HG03097 (cell line): ENCODE data around the gene RHOT1.
"Not testable (repeated sequence)": the region's sequence is repeated elsewhere in the genome, so short reads cannot be mapped to it uniquely, and the experiment has no call there.

Source experiments
- ATAC-seq: cut with Tn5 transposase; IDR thresholded peaks from one replicate; pipeline ENCODE4 v1.9.1; 2021; ENCODE audit not compliant: unreplicated experiment, low FRiP score

Gene RHOT1

GRCh38 chr17:32222621-32223020, 80.3 kb downstream of the RHOT1 start:
- ATAC-seq, result no peak

GRCh38 chr17:32223703-32224102, 81.4 kb downstream of the RHOT1 start:
- no peak for ATAC-seq

GRCh38 chr17:32226886-32227285, 84.6 kb downstream of the RHOT1 start:
- no peak for ATAC-seq

GRCh38 chr17:32227910-32228309, 85.6 kb downstream of the RHOT1 start:
- no peak for ATAC-seq

GRCh38 chr17:32235588-32235987, 93.3 kb downstream of the RHOT1 start:
- no peak for ATAC-seq

- no peak for ATAC-seq
Observed at GRCh38 chr17:32239456-32239855, 97.2 kb downstream of the RHOT1 start.

- no peak for ATAC-seq
Observed at GRCh38 chr17:32240750-32241149, 98.4 kb downstream of the RHOT1 start.

- no peak for ATAC-seq
Observed at GRCh38 chr17:32241640-32242039, 99.3 kb downstream of the RHOT1 start.

GRCh38 chr17:32249475-32249874, 107.2 kb downstream of the RHOT1 start:
- no peak for ATAC-seq

GRCh38 chr17:32253117-32253611, 110.9 kb downstream of the RHOT1 start:
- ATAC-seq, result no peak

GRCh38 chr17:32256012-32256700, 113.9 kb downstream of the RHOT1 start:
- no peak for ATAC-seq

- ATAC-seq, result no peak
Observed at GRCh38 chr17:32256701-32257019, 114.4 kb downstream of the RHOT1 start.

- no peak for ATAC-seq
Observed at GRCh38 chr17:32258383-32259140, 116.3 kb downstream of the RHOT1 start.

- ATAC-seq, result no peak
Observed at GRCh38 chr17:32259586-32259985, 117.3 kb downstream of the RHOT1 start.

GRCh38 chr17:32261417-32261736, 119.1 kb downstream of the RHOT1 start:
- no peak for ATAC-seq

GRCh38 chr17:32261936-32262510, 119.7 kb downstream of the RHOT1 start:
- ATAC-seq, result no peak

GRCh38 chr17:32263515-32263914, 121.2 kb downstream of the RHOT1 start:
- ATAC-seq, result not testable (repeated sequence)

GRCh38 chr17:32264140-32264799, 122.0 kb downstream of the RHOT1 start:
- no peak for ATAC-seq

- no peak for ATAC-seq
Observed at GRCh38 chr17:32264823-32265191, 122.5 kb downstream of the RHOT1 start.

- no peak for ATAC-seq
Observed at GRCh38 chr17:32265192-32265923, 123.1 kb downstream of the RHOT1 start, which contains the start of gene RHBDL3. RHBDL3 (plus strand) TSS chr17:32265832; CDS start chr17:32266190, 358 bp downstream.

GRCh38 chr17:32266051-32266388, 123.7 kb downstream of the RHOT1 start:
- no peak for ATAC-seq
